ENCODE measurements around the gene TMEM79.

DNA sequence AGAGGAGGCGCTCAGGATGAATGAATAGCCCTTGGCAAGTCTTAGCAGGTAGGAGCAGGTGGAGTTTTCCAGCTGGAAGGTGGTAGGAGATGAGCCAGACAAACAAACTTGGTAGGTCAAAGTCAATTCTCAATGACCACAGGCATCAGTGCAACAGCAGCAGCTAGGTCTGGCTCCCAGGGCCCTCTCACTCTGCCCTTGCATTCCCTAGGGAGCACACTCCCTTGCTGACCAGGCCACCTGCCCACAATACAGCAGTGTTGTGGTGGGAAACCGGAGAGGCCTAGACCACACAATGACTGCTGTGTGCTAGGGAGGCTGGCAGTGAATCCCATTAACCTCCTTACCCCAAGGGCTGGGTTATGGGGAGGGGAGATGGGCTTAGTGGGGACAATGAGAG is 23.2 kb upstream of the TMEM79 start:
- no peak for TF ChIP-seq EZH2phosphoT487 (IDR thresholded peaks at IDR 0.05; ENCODE audit: insufficient read depth, low read depth)
- no peak for TF ChIP-seq EZH2 (IDR thresholded peaks at IDR 0.05; ENCODE audit: insufficient read depth, poor library complexity, severe bottlenecking)
